GM12891 (cell line): ENCODE results near the gene DYNC1H1.

Source experiments
- DNase-seq: peaks from one replicate; pipeline ENCODE4 v3.0.0; 2011; ENCODE audit warnings: low spot score; ENCODE audit not compliant: insufficient read length
- FAIRE-seq: peaks from 2 replicates; lab custom pipeline; 2011; peaks lifted over from hg19 to GRCh38; lab: Jason Lieb, UNC
- PAX5 ChIP-seq: IDR thresholded peaks from 2 replicates; pipeline ENCODE4 v1.6.1; 2011; ENCODE audit warnings: low read length, moderate library complexity, mild to moderate bottlenecking; ENCODE audit not compliant: insufficient read depth, severe bottlenecking
- POLR2A ChIP-seq: IDR thresholded peaks from 2 replicates; pipeline ENCODE4 v1.6.1; 2011; ENCODE audit warnings: low read depth, low read length, control low read depth
- POLR2AphosphoS5 ChIP-seq: IDR thresholded peaks from 2 replicates; pipeline ENCODE4 v1.6.1; 2011; ENCODE audit warnings: low read depth, low read length, control low read depth
- POU2F2 ChIP-seq: IDR thresholded peaks from 2 replicates; pipeline ENCODE4 v1.6.1; 2011; ENCODE audit warnings: low read depth, mild to moderate bottlenecking, control low read depth, low read length, moderate library complexity
- SPI1 ChIP-seq: IDR thresholded peaks from 2 replicates; pipeline ENCODE4 v1.6.1; 2011; ENCODE audit warnings: low read depth, low read length, control low read depth
- TAF1 ChIP-seq: IDR thresholded peaks from 2 replicates; pipeline ENCODE4 v1.6.1; 2011; ENCODE audit warnings: low read depth, low read length, control low read depth

DYNC1H1 gene

GRCh38 chr14:102040153-102040552, 75.8 kb downstream of the DYNC1H1 start:
- FAIRE-seq (no peak), DNase-seq (no peak)
- TF ChIP-seq SPI1 (no peak), POLR2A (no peak), PAX5 (no peak), POU2F2 (no peak), TAF1 (no peak), POLR2AphosphoS5 (no peak)

- no peak for DNase-seq
- TF ChIP-seq POU2F2 (no peak), POLR2A (no peak)
- FAIRE-seq, result no peak
Measured at GRCh38 chr14:102042699-102043098, 78.3 kb downstream of the DYNC1H1 start.

GRCh38 chr14:102043251-102044025, 79.1 kb downstream of the DYNC1H1 start:
- DNase-seq (no peak), FAIRE-seq (no peak)
- TF ChIP-seq SPI1 (no peak), POU2F2 (no peak), PAX5 (no peak), POLR2AphosphoS5 (no peak)

- TF ChIP-seq SPI1, result no peak
- TF ChIP-seq PAX5, result no peak
- no peak for TF ChIP-seq POU2F2
- TF ChIP-seq POLR2AphosphoS5, result no peak
- TF ChIP-seq POLR2A, result no peak
- no peak for TF ChIP-seq TAF1
- DNase-seq (no peak), FAIRE-seq (no peak)
Measured at GRCh38 chr14:102044566-102044965, 80.2 kb downstream of the DYNC1H1 start.

- no peak for FAIRE-seq
- no peak for DNase-seq
- no peak for TF ChIP-seq POLR2A
- TF ChIP-seq POU2F2, result no peak
- TF ChIP-seq POLR2AphosphoS5, result no peak
- no peak for TF ChIP-seq SPI1
- no peak for TF ChIP-seq PAX5
- no peak for TF ChIP-seq TAF1
Measured at GRCh38 chr14:102046337-102047278, 82.2 kb downstream of the DYNC1H1 start.

- TF ChIP-seq SPI1 (no peak), POLR2AphosphoS5 (no peak), PAX5 (no peak), TAF1 (no peak), POU2F2 (no peak), POLR2A (no peak)
- FAIRE-seq (no peak), DNase-seq (no peak)
Measured at GRCh38 chr14:102047808-102048540, 83.6 kb downstream of the DYNC1H1 start.

- no peak for TF ChIP-seq POU2F2
- no peak for TF ChIP-seq POLR2AphosphoS5
- TF ChIP-seq POLR2A, result no peak
- no peak for FAIRE-seq
- DNase-seq, result no peak
Measured at GRCh38 chr14:102049258-102050025, 85.1 kb downstream of the DYNC1H1 start.

GRCh38 chr14:102050026-102050405, 85.6 kb downstream of the DYNC1H1 start:
- FAIRE-seq (no peak), DNase-seq (no peak)
- TF ChIP-seq POU2F2 (no peak), POLR2AphosphoS5 (no peak), SPI1 (no peak), POLR2A (no peak), PAX5 (no peak), TAF1 (no peak)

GRCh38 chr14:102050625-102051024, 86.3 kb downstream of the DYNC1H1 start:
- FAIRE-seq (no peak), DNase-seq (no peak)
- TF ChIP-seq PAX5 (no peak), POLR2A (no peak), POU2F2 (no peak), TAF1 (no peak), SPI1 (no peak), POLR2AphosphoS5 (no peak)

- DNase-seq (no peak), FAIRE-seq (no peak)
- TF ChIP-seq POLR2A (no peak), PAX5 (no peak), POLR2AphosphoS5 (no peak), TAF1 (no peak), POU2F2 (no peak), SPI1 (no peak)
Measured at GRCh38 chr14:102052522-102052921, 88.1 kb downstream of the DYNC1H1 start.
